Fibroblast of peridontal ligament (primary cell): ENCODE measurements around the gene NHS.
"Not testable (repeated sequence)": the region's sequence is repeated elsewhere in the genome, so short reads cannot be mapped to it uniquely, and the experiment has no call there.

ENCODE experiments used
- DNase-seq: peaks from one replicate; pipeline ENCODE4 v3.0.0-alpha.2; 2010; ENCODE audit errors: extremely low read depth

NHS gene

GRCh38 chrX:17547658-17548057 lies 172.7 kb downstream of the NHS start:
- DNase-seq: peak; percentile 72

- no peak for DNase-seq
Observed at GRCh38 chrX:17549107-17549651, 174.2 kb downstream of the NHS start.

DNA sequence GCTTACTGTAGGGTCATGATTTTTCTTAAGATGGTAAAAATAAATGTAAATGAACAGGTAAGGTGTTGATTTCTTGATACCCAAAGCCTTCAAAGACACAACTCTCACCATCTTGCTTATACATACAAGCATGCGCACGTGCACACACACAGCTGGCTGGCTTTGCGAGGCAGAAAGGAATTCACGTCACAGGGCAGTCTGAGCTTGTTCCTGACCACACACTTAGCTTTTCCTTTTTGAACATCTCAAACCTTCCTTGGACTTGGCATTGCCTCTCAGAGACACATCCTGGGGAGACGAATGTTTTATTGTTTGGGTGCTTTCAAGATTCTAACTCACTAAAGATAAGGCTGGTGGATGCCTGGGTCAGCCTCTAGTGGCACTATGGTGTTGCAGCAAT lies 175.0 kb downstream of the NHS start:
- no peak for DNase-seq

DNA sequence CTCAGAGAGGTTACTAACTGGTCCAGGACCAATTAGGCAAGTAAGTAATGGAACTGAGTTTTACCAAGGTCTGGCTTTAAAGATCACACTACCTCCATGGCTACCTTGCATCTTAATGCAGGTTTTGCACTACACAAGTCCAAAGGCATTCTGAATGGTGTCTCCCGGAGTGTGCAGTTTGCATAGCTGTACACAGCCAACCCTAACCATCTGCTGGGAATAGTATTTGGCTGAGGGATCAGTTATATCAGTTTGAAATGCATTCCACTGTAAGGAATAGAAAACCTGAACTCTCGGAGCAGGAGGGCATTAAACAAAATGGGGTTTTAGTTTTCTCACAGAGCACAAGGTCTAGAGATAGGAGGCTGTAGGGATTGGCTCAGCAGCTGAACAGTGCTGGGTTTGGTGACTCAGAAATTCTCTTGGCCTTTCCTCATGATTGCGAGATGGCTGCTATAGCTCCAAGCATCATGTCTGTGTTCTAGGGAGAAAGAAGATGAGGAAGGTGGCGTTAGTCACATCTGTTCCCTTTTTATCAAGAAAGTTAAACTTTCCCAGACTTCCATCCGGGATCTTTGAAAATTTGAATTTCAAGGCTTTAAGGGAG lies 177.1 kb downstream of the NHS start:
- DNase-seq: peak; percentile 36

GRCh38 chrX:17553469-17553868 lies 178.5 kb downstream of the NHS start:
- DNase-seq: peak; percentile 65

GRCh38 chrX:17553961-17554482 lies 179.0 kb downstream of the NHS start:
- DNase-seq: no peak

- no peak for DNase-seq
Observed at GRCh38 chrX:17554914-17555313, 179.9 kb downstream of the NHS start.

DNA sequence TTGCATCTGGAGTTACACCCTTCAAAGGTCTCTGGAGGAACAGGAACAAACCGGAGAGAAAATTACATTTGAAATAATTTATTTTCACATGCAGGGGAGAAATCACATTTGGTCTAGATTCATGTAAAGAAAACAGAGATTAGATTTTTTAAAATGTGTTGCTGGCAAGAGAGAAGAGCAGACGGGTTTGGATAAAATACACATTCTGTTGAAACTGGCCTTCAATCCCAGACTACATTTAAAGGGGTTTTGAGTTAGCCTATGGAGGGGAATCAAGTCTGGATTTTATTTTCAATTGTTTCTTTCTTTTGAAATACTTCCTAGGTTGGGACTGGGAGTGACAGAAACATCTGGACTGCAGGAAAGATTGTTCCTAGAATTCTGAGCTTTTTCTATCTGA lies 180.8 kb downstream of the NHS start:
- DNase-seq: no peak

DNA sequence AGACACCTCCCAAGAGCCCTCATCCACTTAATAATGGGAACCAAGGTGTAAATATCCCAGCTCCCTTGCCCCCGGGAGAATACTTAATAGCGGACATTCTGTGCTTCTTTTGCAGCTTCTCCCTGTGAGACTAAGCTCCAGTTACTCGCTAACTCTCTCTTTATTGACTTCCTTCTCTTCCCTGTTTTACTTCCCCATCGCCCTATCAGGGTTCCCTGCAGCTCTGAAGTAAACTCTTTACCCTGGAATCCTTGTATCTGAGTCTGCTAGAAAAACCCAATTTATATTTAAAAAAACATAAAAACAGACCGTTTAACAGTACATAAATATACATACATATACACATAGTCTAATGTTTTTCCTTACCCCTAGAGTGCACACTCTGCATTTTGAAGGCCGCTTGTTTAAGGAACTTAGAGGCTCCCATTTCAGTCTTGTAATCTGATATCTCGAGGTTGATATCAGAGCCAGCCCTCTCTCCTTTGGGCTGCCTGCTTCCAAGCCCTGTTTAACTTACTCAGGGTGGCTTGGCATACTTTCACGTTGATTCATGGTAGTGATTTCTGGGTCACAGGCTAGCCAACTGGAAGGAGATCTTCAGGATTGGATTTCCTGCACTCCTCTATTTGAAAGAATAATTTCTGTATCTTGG lies 184.9 kb downstream of the NHS start:
- DNase-seq: peak; percentile 92

- DNase-seq: no peak
Observed at GRCh38 chrX:17560385-17560784, 185.4 kb downstream of the NHS start.

GRCh38 chrX:17563076-17563475 lies 188.1 kb downstream of the NHS start:
- no peak for DNase-seq

DNA sequence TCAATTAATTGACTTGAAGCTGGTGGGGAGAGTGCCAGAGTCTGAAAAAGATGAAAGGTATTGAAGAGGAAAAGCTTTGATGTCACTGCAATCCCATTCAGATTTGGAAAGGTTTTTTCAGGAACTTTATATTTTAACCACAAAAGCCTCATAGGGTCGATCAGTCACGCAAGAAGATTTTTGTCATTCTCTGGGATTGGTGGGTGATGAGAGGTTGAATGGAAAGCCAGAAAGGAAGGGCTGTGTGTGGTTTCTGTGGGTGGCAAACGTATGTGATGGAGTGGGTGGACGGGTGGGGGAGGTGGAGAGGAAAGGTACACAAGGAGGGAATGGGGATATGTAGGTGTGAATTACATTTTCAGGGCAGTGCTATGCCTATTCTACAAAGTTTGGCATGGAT lies 188.5 kb downstream of the NHS start:
- peak; percentile 52 for DNase-seq

DNA sequence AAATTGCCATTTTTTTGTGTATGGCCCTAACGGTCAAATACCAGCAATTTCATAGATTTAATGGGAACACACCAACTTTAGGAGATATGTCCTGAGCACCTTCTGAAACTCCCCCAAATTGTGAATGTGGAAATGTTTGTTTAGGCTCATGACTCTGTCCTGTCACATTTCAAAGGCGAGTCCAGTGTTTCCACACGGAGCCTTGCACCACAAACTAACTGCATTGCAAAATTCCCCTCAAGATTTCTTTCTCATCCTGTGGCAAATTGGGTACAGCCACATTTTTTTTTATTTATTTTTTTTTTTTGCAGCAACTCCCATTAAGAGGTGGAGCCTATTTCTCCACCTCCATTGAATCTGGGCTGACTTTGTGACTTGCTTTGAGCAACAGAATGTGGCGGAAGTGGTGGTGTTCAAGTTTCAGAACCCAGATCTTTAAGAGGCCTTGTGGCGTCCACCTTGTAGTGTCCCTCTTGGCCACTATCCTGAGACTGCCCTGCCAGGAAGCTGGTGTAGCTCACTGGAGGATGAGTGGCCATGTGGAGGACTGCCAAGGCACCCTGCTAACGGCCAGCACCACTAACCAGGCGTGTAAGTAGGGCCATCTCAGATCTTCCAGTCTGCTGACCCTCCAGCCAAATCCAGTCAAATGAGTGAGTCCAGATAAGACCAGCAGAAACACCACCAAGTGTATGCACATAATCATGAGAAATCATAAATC lies 189.8 kb downstream of the NHS start:
- DNase-seq: peak; percentile 71

- no peak for DNase-seq
Observed at GRCh38 chrX:17566740-17567139, 191.7 kb downstream of the NHS start.

DNA sequence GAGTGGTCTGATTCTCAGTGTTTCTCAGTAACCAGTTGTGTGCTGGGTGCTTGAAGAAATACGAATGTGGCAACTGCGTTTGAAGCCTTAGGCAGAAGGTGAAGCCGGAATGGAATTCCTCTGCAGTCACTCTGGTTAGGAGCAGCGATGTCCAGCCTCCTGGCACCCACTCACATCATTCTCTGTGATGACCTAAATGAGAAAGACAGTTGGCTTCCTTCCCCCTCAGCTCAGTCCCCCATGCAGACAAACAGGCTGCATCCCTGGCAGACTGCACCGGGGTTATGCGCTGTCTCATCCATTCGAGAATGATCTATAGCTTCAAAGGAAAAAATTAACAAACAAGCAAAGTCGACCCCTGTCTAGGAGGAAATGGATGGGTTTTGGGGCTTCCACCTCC lies 192.2 kb downstream of the NHS start:
- DNase-seq: no peak

DNA sequence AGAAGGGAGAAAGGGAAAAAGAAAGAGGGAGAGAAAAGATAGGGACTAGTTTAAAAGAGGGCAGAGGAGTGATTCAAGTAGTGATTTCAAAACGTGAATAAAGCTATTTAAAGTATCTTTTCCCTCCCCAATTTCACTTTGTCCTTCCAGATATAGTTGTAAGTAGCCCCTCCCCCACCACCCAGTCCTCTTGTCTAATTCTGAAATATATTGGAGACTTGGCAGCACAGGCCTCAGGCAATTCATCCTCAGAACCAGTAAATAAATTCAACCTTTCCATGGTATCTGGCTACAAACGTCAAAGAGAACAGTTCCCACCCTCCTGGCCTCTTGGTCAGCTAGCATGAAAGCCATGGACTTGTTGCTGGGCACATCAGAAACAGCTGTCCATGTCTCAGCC lies 192.8 kb downstream of the NHS start:
- DNase-seq: no peak

GRCh38 chrX:17568804-17569203 lies 193.8 kb downstream of the NHS start:
- not testable (repeated sequence) for DNase-seq

DNA sequence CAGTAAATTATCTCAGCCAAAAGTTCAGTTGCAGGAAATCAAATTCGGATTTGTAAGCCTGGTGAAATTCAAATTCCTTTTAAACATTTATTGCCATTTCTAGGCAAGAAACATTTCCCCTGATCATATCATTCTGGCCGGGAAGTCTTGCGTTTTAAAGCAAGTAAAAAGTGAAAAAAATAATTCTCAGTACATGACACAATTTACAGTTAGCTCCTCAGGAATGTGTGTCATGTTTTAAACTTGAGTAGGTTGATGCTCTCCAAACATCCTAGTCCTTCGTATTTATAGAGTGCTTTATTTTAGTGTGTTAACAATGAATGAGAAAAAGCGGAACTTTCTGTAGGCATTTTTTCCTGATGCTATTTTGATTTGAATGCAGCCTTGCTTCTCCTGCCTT lies 204.0 kb downstream of the NHS start:
- no peak for DNase-seq

DNA sequence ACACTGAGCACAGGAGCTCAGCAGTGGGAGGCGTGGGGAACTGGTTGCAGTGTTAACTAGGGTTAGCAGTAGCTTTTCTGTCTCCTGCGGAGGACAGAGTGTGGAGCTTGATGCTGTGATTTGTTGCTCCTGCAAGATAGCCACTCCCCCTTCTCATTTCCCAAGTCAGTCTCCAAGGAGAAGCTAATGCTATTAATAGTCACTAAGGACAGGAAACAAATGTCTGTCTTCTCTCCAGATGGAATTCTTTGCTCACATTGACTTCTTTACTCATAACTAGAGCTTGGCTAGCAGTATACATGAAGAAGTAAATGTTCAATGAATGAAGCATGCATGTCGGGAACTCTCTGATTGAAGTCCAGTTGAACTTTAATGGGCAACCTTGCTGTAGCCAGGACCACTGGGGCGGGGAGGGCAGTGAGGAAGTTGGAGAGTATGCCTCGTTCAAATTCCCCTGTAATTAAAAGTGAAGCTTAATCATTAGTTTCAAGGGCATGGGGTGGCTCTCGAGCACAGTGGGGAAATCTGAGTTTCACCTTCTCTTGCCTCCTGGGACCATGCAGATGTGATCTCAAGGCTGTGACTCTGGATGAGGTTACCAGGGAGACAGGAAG lies 205.6 kb downstream of the NHS start:
- peak; percentile 70 for DNase-seq

- no peak for DNase-seq
Observed at GRCh38 chrX:17581641-17582040, 206.6 kb downstream of the NHS start.

GRCh38 chrX:17584248-17584681 lies 209.3 kb downstream of the NHS start:
- peak; percentile 65 for DNase-seq

GRCh38 chrX:17585006-17585405 lies 210.0 kb downstream of the NHS start:
- no peak for DNase-seq
